H9 (cell line): ENCODE measurements around the gene SRGAP1. TPM values are rescaled to one million over a fixed set of nuclear protein-coding genes. Genes with fewer than 3 reads are reported as not detected.

ENCODE experiments used
- DNase-seq: peaks from one replicate; pipeline ENCODE4 v3.0.0-alpha.2; 2017
- H2AFZ ChIP-seq: one replicate; pipeline ENCODE4 v1.6.1; 2013; ENCODE audit warnings: mild to moderate bottlenecking, low read length, control low read depth, moderate library complexity
- H2AK5ac ChIP-seq: 2 replicates; pipeline ENCODE4 v1.6.1; 2013; ENCODE audit warnings: low read length, control low read depth, mixed read lengths; ENCODE audit not compliant: insufficient read length
- H2BK120ac ChIP-seq: one replicate; pipeline ENCODE4 v1.6.1; 2013; ENCODE audit warnings: low read depth, mild to moderate bottlenecking, low read length, control low read depth, inconsistent platforms; ENCODE audit not compliant: poor library complexity, severe bottlenecking
- H2BK12ac ChIP-seq: 2 replicates; pipeline ENCODE4 v1.6.1; 2013; ENCODE audit warnings: low read length, control low read depth, mixed read lengths, low read depth; ENCODE audit not compliant: insufficient read length
- H2BK15ac ChIP-seq: 2 replicates; pipeline ENCODE4 v1.6.1; 2013; ENCODE audit warnings: low read depth, low read length, control low read depth
- H2BK20ac ChIP-seq: one replicate; pipeline ENCODE4 v1.6.1; 2013; ENCODE audit warnings: low read depth, mild to moderate bottlenecking, low read length, control low read depth, inconsistent platforms; ENCODE audit not compliant: poor library complexity, severe bottlenecking
- H2BK5ac ChIP-seq: 2 replicates; pipeline ENCODE4 v1.6.1; 2013; ENCODE audit warnings: low read length, control low read depth, mixed read lengths; ENCODE audit not compliant: insufficient read length
- H3K14ac ChIP-seq: 2 replicates; pipeline ENCODE4 v1.6.1; 2013; ENCODE audit warnings: low read length, control low read depth; ENCODE audit not compliant: insufficient read depth
- H3K18ac ChIP-seq: 2 replicates; pipeline ENCODE4 v1.6.1; 2013; ENCODE audit warnings: low read depth, mild to moderate bottlenecking, mixed read lengths, low read length, control low read depth; ENCODE audit not compliant: insufficient read length
- H3K23ac ChIP-seq: 2 replicates; pipeline ENCODE4 v1.6.1; 2013; ENCODE audit warnings: low read length, control low read depth, mixed read lengths, low read depth; ENCODE audit not compliant: insufficient read length
- H3K23me2 ChIP-seq: 2 replicates; pipeline ENCODE4 v1.6.1; 2013; ENCODE audit warnings: low read depth, mild to moderate bottlenecking, mixed read lengths, low read length, control low read depth; ENCODE audit not compliant: insufficient read length, poor library complexity, severe bottlenecking
- H3K27ac ChIP-seq: 2 replicates; pipeline ENCODE4 v1.5.1; 2013; ENCODE audit warnings: low read length, control low read depth, mixed read lengths, low read depth; ENCODE audit not compliant: insufficient read length
- H3K27me3 ChIP-seq: 2 replicates; pipeline ENCODE4 v1.6.1; 2013; ENCODE audit warnings: low read length, control low read depth, inconsistent platforms; ENCODE audit not compliant: insufficient read depth
- H3K4ac ChIP-seq: 2 replicates; pipeline ENCODE4 v1.6.1; 2013; ENCODE audit warnings: low read depth, mild to moderate bottlenecking, control low read depth, inconsistent platforms, low read length, moderate library complexity
- H3K4me1 ChIP-seq: 2 replicates; pipeline ENCODE4 v1.6.1; 2013; ENCODE audit warnings: low read length, control low read depth, inconsistent platforms; ENCODE audit not compliant: insufficient read depth
- H3K4me2 ChIP-seq: 2 replicates; pipeline ENCODE4 v1.6.1; 2013; ENCODE audit warnings: low read length, control low read depth, mixed read lengths; ENCODE audit not compliant: insufficient read length, insufficient read depth
- H3K56ac ChIP-seq: 2 replicates; pipeline ENCODE4 v1.6.1; 2013; ENCODE audit warnings: low read depth, mild to moderate bottlenecking, mixed read lengths, low read length, control low read depth; ENCODE audit not compliant: insufficient read length
- H3K79me1 ChIP-seq: 2 replicates; pipeline ENCODE4 v1.6.1; 2013; ENCODE audit warnings: low read depth, mild to moderate bottlenecking, moderate library complexity, low read length, control low read depth, inconsistent platforms; ENCODE audit not compliant: insufficient read depth, poor library complexity, severe bottlenecking
- H3K79me2 ChIP-seq: 2 replicates; pipeline ENCODE4 v1.6.1; 2013; ENCODE audit warnings: low read length, control low read depth, inconsistent platforms; ENCODE audit not compliant: insufficient read depth
- H3K9ac ChIP-seq: 2 replicates; pipeline ENCODE4 v1.6.1; 2013; ENCODE audit warnings: low read length, control low read depth, mixed read lengths; ENCODE audit not compliant: insufficient read length; ENCODE audit errors: extremely low read depth
- H3K9me3 ChIP-seq: one replicate; pipeline ENCODE4 v1.6.1; 2013; ENCODE audit warnings: low read depth, low read length, inconsistent platforms; ENCODE audit not compliant: control insufficient read depth
- H3T11ph ChIP-seq: one replicate; pipeline ENCODE4 v1.6.1; 2013; ENCODE audit warnings: mild to moderate bottlenecking, low read length, control low read depth, inconsistent platforms
- H4K20me1 ChIP-seq: one replicate; pipeline ENCODE4 v1.6.1; 2013; ENCODE audit not compliant: control insufficient read depth, insufficient read length, insufficient read depth
- H4K5ac ChIP-seq: 2 replicates; pipeline ENCODE4 v1.6.1; 2013; ENCODE audit warnings: low read depth, mild to moderate bottlenecking, mixed read lengths, low read length, control low read depth; ENCODE audit not compliant: insufficient read length
- H4K8ac ChIP-seq: replicated peaks from 2 replicates; pipeline ENCODE4 v1.6.1; 2013; ENCODE audit warnings: low read length, control low read depth, mixed read lengths, low read depth; ENCODE audit not compliant: insufficient read length
- H4K91ac ChIP-seq: 2 replicates; pipeline ENCODE4 v1.6.1; 2013; ENCODE audit warnings: low read depth, mild to moderate bottlenecking, moderate library complexity, mixed read lengths, low read length, control low read depth; ENCODE audit not compliant: insufficient read length
- H3K27ac Mint-ChIP-seq, 3 experiments: 2 replicates in 2 of 3; 3 replicates in 1 of 3; pipeline ENCODE4 v1.8.0; 2020 to 2021; ENCODE audit warnings: mixed read lengths in 3 of 3, mild to moderate bottlenecking in 1 of 3, moderate library complexity in 1 of 3
- H3K27me3 Mint-ChIP-seq: 2 replicates; pipeline ENCODE4 v1.8.0; 2021; ENCODE audit warnings: low read depth, mild to moderate bottlenecking, moderate library complexity, mixed read lengths
- H3K36me3 Mint-ChIP-seq, 3 experiments: 2 replicates in 2 of 3; 3 replicates in 1 of 3; pipeline ENCODE4 v1.8.0; 2020 to 2021; ENCODE audit warnings: low read depth in 3 of 3, mixed read lengths in 3 of 3; ENCODE audit not compliant: insufficient read depth in 1 of 3
- H3K4me1 Mint-ChIP-seq, 2 experiments: 2 replicates each; pipeline ENCODE4 v1.8.0; 2020; ENCODE audit warnings: mixed read lengths in 2 of 2
- H3K4me3 Mint-ChIP-seq, 2 experiments: 2 replicates in 1 of 2; 3 replicates in 1 of 2; pipeline ENCODE4 v1.8.0; 2020 to 2021; ENCODE audit warnings: mild to moderate bottlenecking in 2 of 2, mixed read lengths in 2 of 2, moderate library complexity in 1 of 2
- H3K9me3 Mint-ChIP-seq, 2 experiments: 2 replicates in 1 of 2; 3 replicates in 1 of 2; pipeline ENCODE4 v1.8.0; 2020; ENCODE audit warnings: mild to moderate bottlenecking in 2 of 2, mixed read lengths in 2 of 2, moderate library complexity in 1 of 2
- CTCF ChIP-seq: fragments of 200-600 bp; sonication (generic); conservative IDR thresholded peaks from 3 replicates; pipeline ENCODE4 v1.8.0; 2021; ENCODE audit warnings: antibody characterized with exemption, mild to moderate bottlenecking
- WGBS: extraction: QIAGEN DNeasy Blood & Tissue Kit; methylation state at CpG from one replicate; pipeline ENCODE4 v1.1.7; 2013; ENCODE audit warnings: missing lambda C conversion rate, low lambda C conversion rate, mixed read lengths; ENCODE audit not compliant: insufficient read length; ENCODE audit errors: extremely low coverage; 5-methylcytosine and 5-hydroxymethylcytosine counted together
- total RNA-seq: library from RNA; stranded (reverse); gene quantifications from 2 replicates; pipeline ENCODE4 v1.2.1, GENCODE V29; 2021

Gene SRGAP1
- total RNA-seq, 1 experiment from 2014 or later = 4.8 TPM

DNA sequence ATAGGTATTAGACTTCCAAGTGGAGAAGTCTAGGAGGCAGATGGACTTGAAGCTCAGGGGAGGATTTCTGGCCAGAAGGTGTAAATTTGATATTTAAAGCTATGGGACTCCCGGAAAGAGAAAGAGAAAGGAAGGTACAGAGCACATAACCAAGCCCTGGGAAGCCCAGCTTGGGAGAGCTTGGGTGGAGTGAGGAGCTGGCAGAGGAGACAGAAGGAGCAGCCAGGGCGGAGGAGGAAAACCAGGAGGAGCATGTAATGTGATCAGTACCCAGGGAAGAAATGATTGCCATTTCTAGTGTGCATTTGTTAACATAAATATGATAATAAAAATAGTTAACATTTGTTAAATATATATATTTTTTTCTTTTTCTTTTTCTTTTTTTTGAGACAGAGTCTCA lies 310.2 kb downstream of the SRGAP1 start:
- Histone ChIP-seq H4K8ac (no peak overlapping the region), H2AFZ (no peak overlapping the region), H3K4me1 (no peaks in the 10 kb centered on the region), H2BK15ac (no peak overlapping the region), H3K18ac (no peak overlapping the region), H3K27ac (no peak overlapping the region), H2AK5ac (no peak overlapping the region), H3K23me2 (no peaks in the 10 kb centered on the region), H3K14ac (no peak overlapping the region), H2BK12ac (no peak overlapping the region), H2BK120ac (no peak overlapping the region), H3K4me2 (no peak overlapping the region), H3K4ac (no peak overlapping the region), H3K9ac (no peak overlapping the region), H3K27me3 (no peaks in the 10 kb centered on the region), H3K56ac (no peak overlapping the region), H3K9me3 (no peaks in the 10 kb centered on the region), H3K23ac (no peak overlapping the region), H2BK20ac (no peak overlapping the region), H3T11ph (no peak overlapping the region), H3K79me2 (no peaks in the 10 kb centered on the region), H4K91ac (no peak overlapping the region), H4K20me1 (no peaks in the 10 kb centered on the region), H3K79me1 (no peaks in the 10 kb centered on the region), H4K5ac (no peak overlapping the region), H2BK5ac (no peak overlapping the region)
- H3K4me3 Mint-ChIP-seq = no peak overlapping the region
- H3K27me3 Mint-ChIP-seq = no peaks in the 10 kb centered on the region
- no peaks in the 10 kb centered on the region for H3K4me1 Mint-ChIP-seq
- WGBS = no CpG with 5 or more reads among the region's 2 CpGs
- H3K27ac Mint-ChIP-seq = no peak overlapping the region; a peak in 1 of 7 replicates
- DNase-seq = no peak
- no peaks in the 10 kb centered on the region for H3K36me3 Mint-ChIP-seq
- no peaks in the 10 kb centered on the region for H3K9me3 Mint-ChIP-seq
- no peak for TF ChIP-seq CTCF
